C4-2B (cell line): Measurements from ENCODE around the gene IFI27.
A peak's percentile ranks its signal among the peaks of the same experiment; 100 is the strongest.

Experiments used
- CTCF ChIP-seq: fragments of 450-650 bp; conservative IDR thresholded peaks from 2 replicates; pipeline ENCODE4 v1.5.1; 2017; ENCODE audit warnings: mild to moderate bottlenecking
- ZFX ChIP-seq: fragments of 450-650 bp; IDR thresholded peaks from 2 replicates; pipeline ENCODE4 v1.6.1; 2017

- TF ChIP-seq CTCF (peak; percentile 10; the same call in 1 of the 2 replicates), ZFX (no peak)
Observed at GRCh38 chr14:94129758-94130414, 19.4 kb downstream of the IFI27 start.
